Measurements from ENCODE around the gene KIF1B.

DNA sequence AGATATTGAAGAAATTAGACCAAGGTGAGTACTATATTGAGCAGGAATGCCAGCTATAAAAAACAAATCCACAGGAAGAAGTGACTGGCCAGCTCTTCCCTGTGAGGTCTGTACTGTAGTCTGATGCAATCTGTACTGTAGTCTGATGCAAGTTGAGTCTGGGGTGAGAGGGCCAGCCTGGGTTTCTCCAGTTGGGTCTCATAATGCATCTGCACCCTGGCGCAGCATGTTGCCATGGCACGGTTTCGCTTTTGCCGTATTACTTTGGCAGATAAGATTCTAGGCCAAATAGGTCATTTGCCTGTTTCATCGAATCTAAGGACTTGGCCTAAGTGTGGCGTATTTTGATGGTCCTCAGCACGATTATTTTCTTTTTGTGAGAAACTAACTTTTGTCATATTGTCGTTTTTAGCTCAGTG is 164.1 kb downstream of the KIF1B start:
- TF ChIP-seq HNF4G (IDR thresholded peaks at IDR 0.05) (no peak), HNF4A (conservative IDR thresholded peaks at IDR 0.05) (no peak), TAF1 (conservative IDR thresholded peaks at IDR 0.05) (no peak), SP1 (IDR thresholded peaks at IDR 0.05) (no peak), MAX (IDR thresholded peaks at IDR 0.05) (no peak), JUND (IDR thresholded peaks at IDR 0.05) (no peak), YY1 (IDR thresholded peaks at IDR 0.05) (no peak), RAD21 (IDR thresholded peaks at IDR 0.05) (no peak), FOXA1 (IDR thresholded peaks at IDR 0.05) (no peak)
- TF ChIP-seq, protein P1, sequence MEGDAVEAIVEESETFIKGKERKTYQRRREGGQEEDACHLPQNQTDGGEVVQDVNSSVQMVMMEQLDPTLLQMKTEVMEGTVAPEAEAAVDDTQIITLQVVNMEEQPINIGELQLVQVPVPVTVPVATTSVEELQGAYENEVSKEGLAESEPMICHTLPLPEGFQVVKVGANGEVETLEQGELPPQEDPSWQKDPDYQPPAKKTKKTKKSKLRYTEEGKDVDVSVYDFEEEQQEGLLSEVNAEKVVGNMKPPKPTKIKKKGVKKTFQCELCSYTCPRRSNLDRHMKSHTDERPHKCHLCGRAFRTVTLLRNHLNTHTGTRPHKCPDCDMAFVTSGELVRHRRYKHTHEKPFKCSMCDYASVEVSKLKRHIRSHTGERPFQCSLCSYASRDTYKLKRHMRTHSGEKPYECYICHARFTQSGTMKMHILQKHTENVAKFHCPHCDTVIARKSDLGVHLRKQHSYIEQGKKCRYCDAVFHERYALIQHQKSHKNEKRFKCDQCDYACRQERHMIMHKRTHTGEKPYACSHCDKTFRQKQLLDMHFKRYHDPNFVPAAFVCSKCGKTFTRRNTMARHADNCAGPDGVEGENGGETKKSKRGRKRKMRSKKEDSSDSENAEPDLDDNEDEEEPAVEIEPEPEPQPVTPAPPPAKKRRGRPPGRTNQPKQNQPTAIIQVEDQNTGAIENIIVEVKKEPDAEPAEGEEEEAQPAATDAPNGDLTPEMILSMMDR (IDR thresholded peaks at IDR 0.05; ENCODE audit: low read depth, low read length, missing input control) = no peak
- TF ChIP-seq, protein P2, sequence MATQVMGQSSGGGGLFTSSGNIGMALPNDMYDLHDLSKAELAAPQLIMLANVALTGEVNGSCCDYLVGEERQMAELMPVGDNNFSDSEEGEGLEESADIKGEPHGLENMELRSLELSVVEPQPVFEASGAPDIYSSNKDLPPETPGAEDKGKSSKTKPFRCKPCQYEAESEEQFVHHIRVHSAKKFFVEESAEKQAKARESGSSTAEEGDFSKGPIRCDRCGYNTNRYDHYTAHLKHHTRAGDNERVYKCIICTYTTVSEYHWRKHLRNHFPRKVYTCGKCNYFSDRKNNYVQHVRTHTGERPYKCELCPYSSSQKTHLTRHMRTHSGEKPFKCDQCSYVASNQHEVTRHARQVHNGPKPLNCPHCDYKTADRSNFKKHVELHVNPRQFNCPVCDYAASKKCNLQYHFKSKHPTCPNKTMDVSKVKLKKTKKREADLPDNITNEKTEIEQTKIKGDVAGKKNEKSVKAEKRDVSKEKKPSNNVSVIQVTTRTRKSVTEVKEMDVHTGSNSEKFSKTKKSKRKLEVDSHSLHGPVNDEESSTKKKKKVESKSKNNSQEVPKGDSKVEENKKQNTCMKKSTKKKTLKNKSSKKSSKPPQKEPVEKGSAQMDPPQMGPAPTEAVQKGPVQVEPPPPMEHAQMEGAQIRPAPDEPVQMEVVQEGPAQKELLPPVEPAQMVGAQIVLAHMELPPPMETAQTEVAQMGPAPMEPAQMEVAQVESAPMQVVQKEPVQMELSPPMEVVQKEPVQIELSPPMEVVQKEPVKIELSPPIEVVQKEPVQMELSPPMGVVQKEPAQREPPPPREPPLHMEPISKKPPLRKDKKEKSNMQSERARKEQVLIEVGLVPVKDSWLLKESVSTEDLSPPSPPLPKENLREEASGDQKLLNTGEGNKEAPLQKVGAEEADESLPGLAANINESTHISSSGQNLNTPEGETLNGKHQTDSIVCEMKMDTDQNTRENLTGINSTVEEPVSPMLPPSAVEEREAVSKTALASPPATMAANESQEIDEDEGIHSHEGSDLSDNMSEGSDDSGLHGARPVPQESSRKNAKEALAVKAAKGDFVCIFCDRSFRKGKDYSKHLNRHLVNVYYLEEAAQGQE (IDR thresholded peaks at IDR 0.05) = no peak
- TF ChIP-seq, protein P3, sequence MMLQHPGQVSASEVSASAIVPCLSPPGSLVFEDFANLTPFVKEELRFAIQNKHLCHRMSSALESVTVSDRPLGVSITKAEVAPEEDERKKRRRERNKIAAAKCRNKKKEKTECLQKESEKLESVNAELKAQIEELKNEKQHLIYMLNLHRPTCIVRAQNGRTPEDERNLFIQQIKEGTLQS (IDR thresholded peaks at IDR 0.05) = no peak
- TF ChIP-seq, protein P4, sequence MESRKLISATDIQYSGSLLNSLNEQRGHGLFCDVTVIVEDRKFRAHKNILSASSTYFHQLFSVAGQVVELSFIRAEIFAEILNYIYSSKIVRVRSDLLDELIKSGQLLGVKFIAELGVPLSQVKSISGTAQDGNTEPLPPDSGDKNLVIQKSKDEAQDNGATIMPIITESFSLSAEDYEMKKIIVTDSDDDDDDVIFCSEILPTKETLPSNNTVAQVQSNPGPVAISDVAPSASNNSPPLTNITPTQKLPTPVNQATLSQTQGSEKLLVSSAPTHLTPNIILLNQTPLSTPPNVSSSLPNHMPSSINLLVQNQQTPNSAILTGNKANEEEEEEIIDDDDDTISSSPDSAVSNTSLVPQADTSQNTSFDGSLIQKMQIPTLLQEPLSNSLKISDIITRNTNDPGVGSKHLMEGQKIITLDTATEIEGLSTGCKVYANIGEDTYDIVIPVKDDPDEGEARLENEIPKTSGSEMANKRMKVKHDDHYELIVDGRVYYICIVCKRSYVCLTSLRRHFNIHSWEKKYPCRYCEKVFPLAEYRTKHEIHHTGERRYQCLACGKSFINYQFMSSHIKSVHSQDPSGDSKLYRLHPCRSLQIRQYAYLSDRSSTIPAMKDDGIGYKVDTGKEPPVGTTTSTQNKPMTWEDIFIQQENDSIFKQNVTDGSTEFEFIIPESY (IDR thresholded peaks at IDR 0.05) = no peak

All from liver (tissue), 3 donors.